Measurements from ENCODE around the gene RUVBL2.

Gene RUVBL2

GRCh38 chr19:48959341-48960239 is 34.1 kb upstream of the RUVBL2 start:
- H3K27me3 Mint-ChIP-seq (ENCODE audit: low read depth), result no peaks in the 10 kb centered on the region
- H3K9me3 Mint-ChIP-seq, result no peaks in the 10 kb centered on the region
- peak overlapping the region; percentile 49 for H3K27ac Mint-ChIP-seq
- peaks cover 38% of the 10 kb centered on the region for H3K36me3 Mint-ChIP-seq (ENCODE audit: low read depth)
- H3K4me3 Mint-ChIP-seq, result no peak overlapping the region
- H3K4me1 Mint-ChIP-seq (ENCODE audit: low read depth), result peaks cover 41% of the 10 kb centered on the region

- H3K27me3 Mint-ChIP-seq (ENCODE audit: low read depth), result no peaks in the 10 kb centered on the region
- H3K4me1 Mint-ChIP-seq (ENCODE audit: low read depth), result peaks cover 46% of the 10 kb centered on the region
- peaks cover 41% of the 10 kb centered on the region for H3K36me3 Mint-ChIP-seq (ENCODE audit: low read depth)
- H3K9me3 Mint-ChIP-seq, result no peaks in the 10 kb centered on the region
- H3K4me3 Mint-ChIP-seq, result no peak overlapping the region
- H3K27ac Mint-ChIP-seq, result peak overlapping the region; percentile 74
These were observed 32.5 kb upstream of the RUVBL2 start for GRCh38 chr19:48961051-48961649.

- Mint-ChIP-seq H3K9me3 (no peaks in the 10 kb centered on the region), H3K27ac (peak overlapping the region; percentile 96), H3K4me3 (peak overlapping the region; percentile 43), H3K36me3 (ENCODE audit: low read depth) (peaks cover 43% of the 10 kb centered on the region), H3K27me3 (ENCODE audit: low read depth) (no peaks in the 10 kb centered on the region), H3K4me1 (ENCODE audit: low read depth) (peaks cover 47% of the 10 kb centered on the region)
These were observed 32.0 kb upstream of the RUVBL2 start for GRCh38 chr19:48961673-48962028.

- peak overlapping the region; percentile 59 for H3K4me3 Mint-ChIP-seq
- peak overlapping the region; percentile 96 for H3K27ac Mint-ChIP-seq
- H3K4me1 Mint-ChIP-seq (ENCODE audit: low read depth), result peaks cover 45% of the 10 kb centered on the region
- no peaks in the 10 kb centered on the region for H3K27me3 Mint-ChIP-seq (ENCODE audit: low read depth)
- H3K36me3 Mint-ChIP-seq (ENCODE audit: low read depth), result peaks cover 41% of the 10 kb centered on the region
- H3K9me3 Mint-ChIP-seq, result no peaks in the 10 kb centered on the region
These were observed 31.4 kb upstream of the RUVBL2 start for GRCh38 chr19:48962029-48962848.

GRCh38 chr19:48962849-48963165 is 30.9 kb upstream of the RUVBL2 start:
- Mint-ChIP-seq H3K9me3 (no peaks in the 10 kb centered on the region), H3K27me3 (ENCODE audit: low read depth) (no peaks in the 10 kb centered on the region), H3K36me3 (ENCODE audit: low read depth) (peaks cover 37% of the 10 kb centered on the region), H3K4me3 (peak overlapping the region; percentile 98), H3K27ac (peak overlapping the region; percentile 96), H3K4me1 (ENCODE audit: low read depth) (peaks cover 47% of the 10 kb centered on the region)

- H3K27me3 Mint-ChIP-seq (ENCODE audit: low read depth), result no peaks in the 10 kb centered on the region
- H3K4me3 Mint-ChIP-seq, result peak overlapping the region; percentile 98
- H3K27ac Mint-ChIP-seq, result peak overlapping the region; percentile 96
- peaks cover 36% of the 10 kb centered on the region for H3K36me3 Mint-ChIP-seq (ENCODE audit: low read depth)
- H3K4me1 Mint-ChIP-seq (ENCODE audit: low read depth), result peaks cover 47% of the 10 kb centered on the region
- H3K9me3 Mint-ChIP-seq, result no peaks in the 10 kb centered on the region
These were observed 30.1 kb upstream of the RUVBL2 start for GRCh38 chr19:48963371-48964204.

GRCh38 chr19:48964205-48965039 is 29.3 kb upstream of the RUVBL2 start:
- Mint-ChIP-seq H3K9me3 (no peaks in the 10 kb centered on the region), H3K27ac (peak overlapping the region; percentile 96), H3K27me3 (ENCODE audit: low read depth) (no peaks in the 10 kb centered on the region), H3K4me3 (peak overlapping the region; percentile 98), H3K36me3 (ENCODE audit: low read depth) (peaks cover 36% of the 10 kb centered on the region), H3K4me1 (ENCODE audit: low read depth) (peaks cover 43% of the 10 kb centered on the region)

GRCh38 chr19:48965040-48965805 is 28.5 kb upstream of the RUVBL2 start, which contains the start of gene FTL:
FTL (plus strand) TSS chr19:48965309; CDS start chr19:48965508, 199 bp downstream.
- Mint-ChIP-seq H3K36me3 (ENCODE audit: low read depth) (peaks cover 35% of the 10 kb centered on the region), H3K9me3 (no peaks in the 10 kb centered on the region), H3K27me3 (ENCODE audit: low read depth) (no peaks in the 10 kb centered on the region), H3K4me3 (peak within 1 kb of the TSS; percentile 98), H3K4me1 (ENCODE audit: low read depth) (peaks cover 38% of the 10 kb centered on the region), H3K27ac (peak within 1 kb of the TSS; percentile 96)

- peaks cover 40% of the 10 kb centered on the region for H3K4me1 Mint-ChIP-seq (ENCODE audit: low read depth)
- H3K9me3 Mint-ChIP-seq, result no peaks in the 10 kb centered on the region
- H3K27ac Mint-ChIP-seq, result peak overlapping the region; percentile 96
- H3K27me3 Mint-ChIP-seq (ENCODE audit: low read depth), result no peaks in the 10 kb centered on the region
- peak overlapping the region; percentile 98 for H3K4me3 Mint-ChIP-seq
- peaks cover 36% of the 10 kb centered on the region for H3K36me3 Mint-ChIP-seq (ENCODE audit: low read depth)
These were observed 27.7 kb upstream of the RUVBL2 start for GRCh38 chr19:48965806-48966540.

GRCh38 chr19:48966541-48967345 is 26.9 kb upstream of the RUVBL2 start:
- Mint-ChIP-seq H3K27ac (peak overlapping the region; percentile 96), H3K36me3 (ENCODE audit: low read depth) (peaks cover 34% of the 10 kb centered on the region), H3K4me1 (ENCODE audit: low read depth) (peaks cover 37% of the 10 kb centered on the region), H3K27me3 (ENCODE audit: low read depth) (no peaks in the 10 kb centered on the region), H3K4me3 (peak overlapping the region; percentile 98), H3K9me3 (no peaks in the 10 kb centered on the region)

GRCh38 chr19:48967346-48968178 is 26.1 kb upstream of the RUVBL2 start:
- H3K36me3 Mint-ChIP-seq (ENCODE audit: low read depth), result peaks cover 30% of the 10 kb centered on the region
- H3K27me3 Mint-ChIP-seq (ENCODE audit: low read depth), result no peaks in the 10 kb centered on the region
- peak overlapping the region; percentile 6 for H3K27ac Mint-ChIP-seq
- peaks cover 33% of the 10 kb centered on the region for H3K4me1 Mint-ChIP-seq (ENCODE audit: low read depth)
- no peaks in the 10 kb centered on the region for H3K9me3 Mint-ChIP-seq
- H3K4me3 Mint-ChIP-seq, result peak overlapping the region; percentile 98

All from T-helper 1 cell treated with Interleukin-12 subunit alpha and Interleukin-12 subunit beta and Interleukin-4 antibody, amounts not matched to agents 30 μg/mL and 1 μg/mL, for 36 hours (primary cell).